CD4-positive, alpha-beta T cell treated with Interleukin-17A for 1 hour (primary cell): ENCODE data around the gene TMEFF1.
"Not testable (repeated sequence)": the region's sequence is repeated elsewhere in the genome, so short reads cannot be mapped to it uniquely, and the experiment has no call there.

ENCODE experiments used
- DNase-seq: peaks from one replicate; pipeline ENCODE4 v3.0.0-alpha.2; 2020

The TMEFF1 gene

GRCh38 chr9:100472788-100473275 lies at the start of gene TMEFF1:
TSS of gene TMEFF1 (plus strand) at chr9:100473149. CDS start at chr9:100473545, 396 bp downstream.
- peak; percentile 10 for DNase-seq

DNA sequence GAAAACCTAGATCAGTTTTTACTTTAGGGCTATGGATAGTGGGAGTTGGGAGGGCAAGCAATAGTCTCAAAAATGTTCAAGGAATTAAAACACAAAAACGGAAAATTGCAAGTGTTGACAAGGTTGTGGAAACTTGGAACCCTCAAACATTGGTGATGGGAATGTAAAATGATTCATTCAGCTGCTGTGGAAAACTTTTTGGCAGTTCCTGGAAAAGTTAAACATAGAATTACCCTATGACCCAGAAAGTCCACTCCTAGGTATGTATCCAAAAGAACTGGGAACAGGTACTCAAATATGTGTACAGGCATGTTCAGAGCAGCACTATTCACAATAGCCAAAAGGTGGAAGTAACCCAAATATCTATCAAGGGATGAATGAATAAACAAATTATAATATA lies 47.2 kb upstream of the TMEFF1 start:
- no peak for DNase-seq

DNA sequence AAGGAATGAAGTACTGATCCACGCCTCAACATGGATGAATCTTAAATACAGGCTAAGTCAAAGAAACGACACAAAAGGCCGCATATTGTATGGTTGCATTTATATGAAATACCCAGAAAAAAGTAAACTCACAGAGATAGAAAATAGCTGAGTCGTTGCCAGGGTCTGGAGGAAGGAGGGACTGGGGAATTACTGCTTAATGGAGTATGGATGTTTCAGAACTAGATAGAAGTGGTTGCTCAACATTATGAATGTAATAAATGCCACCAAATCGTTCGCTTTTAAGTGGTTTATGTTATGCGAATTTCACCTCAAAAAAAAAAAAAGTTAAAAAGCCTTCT lies 46.8 kb upstream of the TMEFF1 start:
- no peak for DNase-seq

- DNase-seq = peak; percentile 61
These were observed 46.2 kb upstream of the TMEFF1 start, which contains the start of gene MSANTD3 for GRCh38 chr9:100426530-100427365. TSS of gene MSANTD3 (plus strand) at chr9:100427143. CDS start at chr9:100441939, 14,796 bp downstream.

DNA sequence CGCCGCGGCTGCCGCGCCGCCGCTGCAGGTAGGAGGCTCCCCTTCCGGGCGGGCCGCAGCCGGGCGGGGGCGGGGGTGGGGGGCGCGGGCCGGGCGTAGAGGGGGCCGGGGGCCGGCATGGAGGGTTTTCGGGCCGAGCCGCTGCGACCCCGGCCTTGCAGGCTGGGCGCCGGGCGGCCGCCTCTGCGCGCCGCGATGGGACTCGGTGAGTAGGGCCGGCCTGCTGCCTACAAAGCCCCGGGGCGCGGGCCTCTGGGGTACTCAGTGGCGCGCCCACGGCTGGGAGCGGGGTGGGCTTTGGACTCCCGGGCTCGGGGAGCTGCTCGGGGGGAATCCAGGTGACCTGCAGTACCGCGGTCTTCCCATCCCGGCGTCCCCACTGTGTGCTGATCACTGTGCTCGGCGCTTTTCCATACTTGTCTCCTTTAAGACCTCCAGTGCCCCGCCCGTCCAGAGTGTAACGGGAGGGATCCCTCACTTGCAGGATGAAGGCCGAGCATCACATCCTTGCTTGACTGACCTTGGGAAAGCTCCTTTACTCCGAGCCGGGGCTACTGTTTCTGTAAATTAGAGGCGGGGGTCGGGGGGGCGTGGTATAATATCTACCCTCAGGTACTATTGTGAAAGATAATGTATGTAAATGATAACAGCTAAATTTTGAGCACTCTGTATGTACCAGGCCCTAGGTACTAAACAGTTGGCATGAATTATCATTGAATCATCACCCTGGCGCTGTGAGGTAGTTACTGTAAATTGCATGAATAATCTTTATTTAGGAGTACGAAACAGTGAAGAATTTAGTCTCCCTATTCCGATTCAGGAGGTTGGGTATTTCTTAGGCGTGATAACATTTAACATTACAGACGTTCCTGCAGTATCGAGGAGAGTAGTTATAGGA lies 45.3 kb upstream of the TMEFF1 start:
- no peak for DNase-seq

- DNase-seq = no peak
These were observed 43.9 kb upstream of the TMEFF1 start for GRCh38 chr9:100428871-100429654.

DNA sequence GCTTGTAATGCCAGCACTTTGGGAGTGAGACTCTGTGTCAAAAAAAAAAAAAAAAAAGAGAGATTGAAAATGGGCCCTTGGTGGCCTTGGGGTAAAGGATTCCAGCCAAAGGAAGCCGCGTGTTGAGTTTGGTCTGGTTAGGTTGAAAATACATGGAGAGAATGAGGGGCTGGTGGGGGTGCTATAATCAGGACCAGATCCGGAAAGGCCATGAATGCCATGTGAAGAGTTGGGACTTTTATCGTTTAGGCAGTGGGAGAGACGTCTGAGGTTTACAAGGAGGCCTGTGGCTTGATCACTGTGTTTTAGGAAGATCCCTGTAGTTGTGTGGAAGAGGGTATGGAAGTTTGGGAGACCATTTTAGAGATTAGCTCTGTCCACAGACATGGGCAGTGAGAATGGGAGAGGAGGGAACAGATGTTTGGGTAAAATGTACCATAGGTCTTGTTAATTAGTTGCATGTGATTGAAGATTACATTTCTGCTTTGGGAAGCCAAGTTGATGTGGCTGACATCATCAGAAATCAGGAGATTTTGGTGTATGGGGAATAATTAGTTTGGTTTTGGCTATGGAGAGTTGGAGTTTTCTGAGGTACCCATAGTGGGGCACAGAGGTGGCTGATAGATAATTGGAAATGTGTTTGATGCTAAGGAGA lies 42.5 kb upstream of the TMEFF1 start:
- no peak for DNase-seq

GRCh38 chr9:100431886-100432285 lies 41.1 kb upstream of the TMEFF1 start:
- no peak for DNase-seq

DNA sequence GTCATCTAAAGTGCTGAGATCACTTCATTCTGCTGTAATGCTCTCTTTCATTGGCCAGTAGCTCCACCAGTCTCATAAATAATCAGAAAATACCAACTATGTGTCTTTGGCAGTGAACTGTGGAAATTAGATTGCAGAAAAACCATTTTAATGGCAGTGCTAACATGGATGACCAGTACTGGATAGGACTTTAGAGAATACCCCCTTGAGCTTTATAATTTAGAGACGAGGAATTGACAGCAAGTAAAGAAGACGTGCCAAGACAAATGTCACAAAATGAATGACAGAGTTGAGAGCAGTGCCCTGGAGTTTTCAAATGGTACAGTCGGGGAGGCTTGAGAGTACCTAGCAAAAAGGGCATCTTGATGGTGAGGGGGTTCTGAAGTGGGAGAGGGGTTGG lies 40.2 kb upstream of the TMEFF1 start:
- DNase-seq = no peak

GRCh38 chr9:100436571-100436970 lies 36.4 kb upstream of the TMEFF1 start:
- no peak for DNase-seq

DNA sequence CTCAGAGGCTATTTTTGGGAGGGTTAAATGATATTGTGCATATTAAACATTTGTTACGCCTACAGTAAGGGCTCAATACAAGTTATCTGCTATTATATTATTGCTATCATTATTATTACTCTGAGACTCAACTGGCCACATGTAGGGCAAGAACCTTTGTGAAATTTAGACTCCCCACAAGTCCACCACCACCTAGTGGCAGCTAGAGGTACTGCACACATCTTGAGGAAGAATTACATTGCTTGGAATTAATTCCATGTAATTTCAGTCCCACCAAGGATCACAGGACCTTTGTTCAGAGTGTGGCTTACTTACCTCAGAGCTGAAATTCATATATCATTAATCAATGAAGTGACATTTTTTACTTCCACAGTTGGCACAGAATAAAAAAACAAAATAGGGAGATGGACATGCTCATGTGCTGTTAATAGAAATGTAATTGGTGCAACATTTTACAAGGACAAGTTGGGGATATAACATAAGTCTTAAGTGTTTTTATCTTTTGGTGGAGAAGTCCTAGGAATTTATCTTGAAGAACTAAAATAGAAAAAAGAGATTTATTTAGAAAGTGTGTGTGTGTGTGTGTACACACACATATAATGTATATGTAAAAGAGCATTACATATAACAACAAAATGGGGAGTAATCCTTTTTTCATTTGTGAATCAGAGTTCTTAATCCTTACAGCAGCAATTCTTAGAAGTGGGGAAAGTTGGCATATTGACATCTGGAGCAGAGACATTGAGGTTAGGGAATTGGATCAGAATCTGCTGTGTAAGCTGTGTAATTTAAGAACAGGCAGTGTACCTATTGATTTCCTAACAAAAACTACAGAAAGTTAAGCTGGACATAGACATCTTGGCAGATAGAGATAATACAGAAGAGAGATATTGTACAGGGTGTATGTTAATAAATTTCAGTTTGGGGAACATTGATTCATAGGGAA lies 34.8 kb upstream of the TMEFF1 start:
- peak; percentile 73 for DNase-seq

- no peak for DNase-seq
These were observed 32.9 kb upstream of the TMEFF1 start for GRCh38 chr9:100440071-100440470.

GRCh38 chr9:100440487-100440886 lies 32.5 kb upstream of the TMEFF1 start:
- DNase-seq = not testable (repeated sequence)

GRCh38 chr9:100441911-100442361 lies 31.0 kb upstream of the TMEFF1 start:
- DNase-seq = no peak

DNA sequence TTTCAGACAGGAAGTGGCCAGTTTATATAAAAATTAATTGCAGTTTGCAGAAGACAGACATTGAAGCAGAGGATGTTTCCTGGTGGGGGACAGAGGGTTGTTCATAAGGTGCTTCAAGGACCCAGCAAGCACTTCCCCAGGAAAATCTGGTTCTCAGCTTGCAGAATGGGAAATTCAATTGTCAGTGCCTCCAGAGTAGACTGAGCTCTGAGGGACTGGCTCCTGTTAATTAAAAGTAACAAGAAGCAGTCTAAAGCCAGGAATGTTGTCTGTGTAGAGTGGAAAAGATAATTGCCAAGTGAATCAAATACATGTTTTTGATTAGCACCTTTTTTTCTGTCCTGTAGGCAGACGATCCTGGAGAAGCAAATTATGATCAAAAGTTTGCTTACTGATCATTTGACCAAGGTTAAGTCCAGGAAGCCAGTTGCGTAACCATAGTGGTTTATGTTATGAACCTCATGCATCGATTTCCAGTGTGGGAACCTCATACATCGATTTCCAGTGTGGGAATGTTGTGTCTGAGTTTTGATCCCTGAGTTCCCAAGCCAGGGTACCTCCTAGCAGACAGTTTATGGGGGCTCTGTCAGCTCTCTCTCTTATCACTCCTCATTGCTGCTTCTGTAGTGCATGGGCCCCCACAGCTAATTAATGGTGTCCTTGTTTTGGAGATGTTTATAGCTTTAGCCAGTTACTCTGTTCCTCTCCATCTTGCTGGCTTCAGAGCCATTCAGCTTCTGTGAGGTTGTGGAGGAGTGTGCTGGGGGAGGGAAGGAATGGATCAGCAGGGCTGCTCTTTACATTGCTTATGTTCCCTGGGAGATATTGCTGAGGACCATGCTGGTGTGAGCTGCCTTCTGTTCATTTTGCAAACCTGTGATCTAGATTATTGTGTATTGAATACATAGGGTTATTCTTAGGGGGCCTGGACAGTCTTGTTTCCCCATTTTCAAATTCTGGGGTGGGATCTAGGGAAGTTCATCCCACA lies 28.9 kb upstream of the TMEFF1 start:
- DNase-seq = no peak

DNA sequence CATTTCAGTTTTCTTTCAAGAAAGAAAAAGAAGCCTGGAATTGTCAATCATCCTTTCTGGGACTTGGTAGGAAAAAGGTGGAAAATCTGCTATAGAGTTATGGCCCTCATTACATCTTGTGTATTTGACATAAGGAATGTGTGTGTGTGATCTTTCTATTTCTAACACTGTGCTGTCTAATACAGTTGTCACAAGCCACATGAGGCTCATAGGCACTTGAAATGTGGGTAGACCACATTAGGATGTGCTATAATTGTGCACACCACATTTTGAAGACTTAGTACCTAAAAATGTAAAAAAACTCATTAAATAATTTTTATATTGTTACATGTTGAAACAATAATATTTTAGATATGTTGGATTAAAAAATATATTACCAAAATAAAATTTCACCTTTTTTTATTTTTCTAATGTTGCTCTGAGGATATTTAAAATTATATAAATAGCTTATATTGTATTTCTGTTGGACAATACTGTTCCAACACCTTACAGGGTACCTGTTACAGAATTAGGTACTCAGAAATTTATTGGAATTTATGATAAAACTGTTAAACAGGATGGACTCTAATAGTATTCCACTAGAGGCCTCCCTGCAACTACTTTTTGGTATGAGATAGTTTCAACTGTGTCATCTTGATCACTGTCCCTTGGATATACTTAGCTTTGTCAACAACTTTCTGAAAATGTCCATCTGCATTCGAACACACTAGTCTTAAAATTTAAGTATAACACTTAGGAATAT lies 27.6 kb upstream of the TMEFF1 start:
- DNase-seq = no peak

- no peak for DNase-seq
These were observed 26.9 kb upstream of the TMEFF1 start for GRCh38 chr9:100445903-100446549.

- no peak for DNase-seq
These were observed 25.9 kb upstream of the TMEFF1 start for GRCh38 chr9:100447041-100447440.
